ENCODE results near the gene BRIX1.
A peak's percentile ranks its signal among the peaks of the same experiment; 100 is the strongest.

BRIX1 gene

GRCh38 chr5:34915139-34915855 lies at the start of gene BRIX1, which contains the start of gene RAD1:
Gene BRIX1 (plus strand): TSS chr5:34915711. CDS start chr5:34915739, 28 bp downstream.
Gene RAD1 (minus strand): TSS chr5:34915504. CDS start chr5:34914892, 612 bp downstream.
- DNase-seq: peak; percentile 94

GRCh38 chr5:34866989-34867471 lies 48.5 kb upstream of the BRIX1 start:
- no peak for DNase-seq

GRCh38 chr5:34867660-34868059 lies 47.9 kb upstream of the BRIX1 start:
- no peak for DNase-seq

- no peak for DNase-seq
Measured at GRCh38 chr5:34868791-34869190, 46.7 kb upstream of the BRIX1 start.

- no peak for DNase-seq
Measured at GRCh38 chr5:34869256-34869655, 46.3 kb upstream of the BRIX1 start.

GRCh38 chr5:34870382-34870781 lies 45.1 kb upstream of the BRIX1 start:
- DNase-seq: no peak

GRCh38 chr5:34876275-34876674 lies 39.2 kb upstream of the BRIX1 start:
- DNase-seq: no peak

- DNase-seq: no peak
Measured at GRCh38 chr5:34881246-34881645, 34.3 kb upstream of the BRIX1 start.

- DNase-seq: no peak
Measured at GRCh38 chr5:34886392-34887119, 29.0 kb upstream of the BRIX1 start.

- no peak for DNase-seq
Measured at GRCh38 chr5:34889394-34889793, 26.1 kb upstream of the BRIX1 start.

- no peak for DNase-seq
Measured at GRCh38 chr5:34891981-34892380, 23.5 kb upstream of the BRIX1 start.

GRCh38 chr5:34892414-34892813 lies 23.1 kb upstream of the BRIX1 start:
- no peak for DNase-seq

GRCh38 chr5:34894716-34895115 lies 20.8 kb upstream of the BRIX1 start:
- DNase-seq: no peak

- no peak for DNase-seq
Measured at GRCh38 chr5:34895641-34896419, 19.7 kb upstream of the BRIX1 start.

- no peak for DNase-seq
Measured at GRCh38 chr5:34897646-34898045, 17.9 kb upstream of the BRIX1 start.

- peak; percentile 26 for DNase-seq
Measured at GRCh38 chr5:34898258-34898895, 17.1 kb upstream of the BRIX1 start.

- no peak for DNase-seq
Measured at GRCh38 chr5:34899066-34899465, 16.4 kb upstream of the BRIX1 start.

- DNase-seq: no peak
Measured at GRCh38 chr5:34900652-34901051, 14.9 kb upstream of the BRIX1 start.

GRCh38 chr5:34903260-34903659 lies 12.3 kb upstream of the BRIX1 start:
- DNase-seq: no peak

- no peak for DNase-seq
Measured at GRCh38 chr5:34905564-34905963, 9.9 kb upstream of the BRIX1 start.

GRCh38 chr5:34913072-34913471 lies 2.4 kb upstream of the BRIX1 start:
- no peak for DNase-seq

GRCh38 chr5:34914671-34915138 lies 806 bp upstream of the BRIX1 start:
- no peak for DNase-seq

- no peak for DNase-seq
Measured at GRCh38 chr5:34915856-34916192, 313 bp downstream of the BRIX1 start.

Measured in T1000 (cell line).